ENCODE data around the gene TRIM47. TPM values are rescaled to one million over a fixed set of nuclear protein-coding genes. Genes with fewer than 3 reads are reported as not detected.

The TRIM47 gene
- total RNA-seq, 4 donors from 2014 or later, result 47.4 to 79.0 (median 57.0) TPM

GRCh38 chr17:75893305-75894048, 15.1 kb upstream of the TRIM47 start:
- Histone ChIP-seq H3K4me1 (peaks cover 0 to 52% (median 24%) of the 10 kb centered on the region in 4 donors), H3K36me3 (peaks cover 0 to 52% (median 5%) of the 10 kb centered on the region in 3 donors), H3K27me3 (no peaks in the 10 kb centered on the region), H3K27ac (peak overlapping the region in 1 of 4 donors; percentile 91), H3K9me3 (no peaks in the 10 kb centered on the region), H3K4me3 (no peak overlapping the region)
- TF ChIP-seq POLR2A (IDR thresholded peaks at IDR 0.05), result no peak
- TF ChIP-seq CTCF (IDR thresholded peaks at IDR 0.05), result no peak
- TF ChIP-seq EP300 (IDR thresholded peaks at IDR 0.05), result no peak
- 87 to 89% methylated on average over 14 to 18 of the region's 18 CpGs for WGBS, 2 donors
- no peak for DNase-seq (ENCODE audit: low spot score in 2 of 2)

GRCh38 chr17:75892556-75893224, 14.3 kb upstream of the TRIM47 start:
- no peaks in the 10 kb centered on the region for H3K9me3 ChIP-seq
- no peak overlapping the region for H3K4me3 ChIP-seq
- H3K4me1 ChIP-seq, result peaks cover 0 to 51% (median 24%) of the 10 kb centered on the region in 4 donors
- no peak for DNase-seq (ENCODE audit: low spot score in 2 of 2)
- WGBS, 2 donors, result 83 to 90% methylated on average over 11 to 12 of the region's 16 CpGs
- H3K36me3 ChIP-seq, result peaks cover 0 to 51% (median 4%) of the 10 kb centered on the region in 3 donors
- no peaks in the 10 kb centered on the region for H3K27me3 ChIP-seq
- peak overlapping the region in 1 of 4 donors; percentile 41 for H3K27ac ChIP-seq
- TF ChIP-seq CTCF (IDR thresholded peaks at IDR 0.05), result no peak
- TF ChIP-seq EP300 (IDR thresholded peaks at IDR 0.05), result no peak

- TF ChIP-seq CTCF (IDR thresholded peaks at IDR 0.05), result no peak
- no peak for TF ChIP-seq EP300 (IDR thresholded peaks at IDR 0.05)
- TF ChIP-seq POLR2A (IDR thresholded peaks at IDR 0.05), result no peak
- no peak for DNase-seq (ENCODE audit: low spot score in 2 of 2)
- Histone ChIP-seq H3K27me3 (no peaks in the 10 kb centered on the region), H3K4me3 (no peak overlapping the region), H3K36me3 (peaks cover 0 to 55% (median 4%) of the 10 kb centered on the region in 3 donors), H3K9me3 (no peaks in the 10 kb centered on the region), H3K4me1 (peaks cover 0 to 43% (median 21%) of the 10 kb centered on the region in 4 donors), H3K27ac (peak overlapping the region in 1 of 4 donors; percentile 41)
- WGBS, 2 donors, result 73 to 75% methylated on average over 20 to 30 of the region's 32 CpGs
Observed at GRCh38 chr17:75891605-75892555, 13.5 kb upstream of the TRIM47 start.

- 90 to 93% methylated on average over 23 to 31 of the region's 31 CpGs for WGBS, 2 donors
- DNase-seq (ENCODE audit: low spot score in 2 of 2), result no peak
- Histone ChIP-seq H3K36me3 (peaks cover 0 to 55% (median 4%) of the 10 kb centered on the region in 3 donors), H3K27me3 (no peaks in the 10 kb centered on the region), H3K4me1 (peaks cover 0 to 42% (median 21%) of the 10 kb centered on the region in 4 donors), H3K27ac (peak overlapping the region in 1 of 4 donors; percentile 41), H3K4me3 (no peak overlapping the region), H3K9me3 (no peaks in the 10 kb centered on the region)
- TF ChIP-seq POLR2A (IDR thresholded peaks at IDR 0.05) (no peak), CTCF (IDR thresholded peaks at IDR 0.05) (no peak), EP300 (IDR thresholded peaks at IDR 0.05) (no peak)
Observed at GRCh38 chr17:75891022-75891604, 12.7 kb upstream of the TRIM47 start.

All from tibial nerve (tissue), 4 donors.